Progenitor cell of endocrine pancreas (in vitro differentiated cells): Measurements from ENCODE around the gene FTO. TPM values are rescaled to one million over a fixed set of nuclear protein-coding genes. Genes with fewer than 3 reads are reported as not detected.
"Not testable (repeated sequence)": the region's sequence is repeated elsewhere in the genome, so short reads cannot be mapped to it uniquely, and the experiment has no call there.

Source experiments
- DNase-seq: peaks from one replicate; pipeline ENCODE4 v3.0.0; 2021; ENCODE audit warnings: low spot score; ENCODE audit not compliant: unreplicated experiment
- H3K27ac Mint-ChIP-seq: 2 replicates; pipeline ENCODE4 v1.8.0; 2021; ENCODE audit warnings: mild to moderate bottlenecking, moderate library complexity, mixed read lengths
- H3K27me3 Mint-ChIP-seq: 2 replicates; pipeline ENCODE4 v1.8.0; 2021; ENCODE audit warnings: mixed read lengths
- H3K36me3 Mint-ChIP-seq: 2 replicates; pipeline ENCODE4 v1.8.0; 2022; ENCODE audit warnings: mixed read lengths; ENCODE audit not compliant: insufficient read depth
- H3K4me1 Mint-ChIP-seq: 2 replicates; pipeline ENCODE4 v1.8.0; 2021; ENCODE audit warnings: low read depth, mixed read lengths
- H3K4me3 Mint-ChIP-seq: 2 replicates; pipeline ENCODE4 v1.8.0; 2021; ENCODE audit warnings: low read depth, mild to moderate bottlenecking, moderate library complexity, mixed read lengths
- H3K9me3 Mint-ChIP-seq: 2 replicates; pipeline ENCODE4 v1.8.0; 2021; ENCODE audit warnings: low read depth, mixed read lengths
- CTCF ChIP-seq: fragments of 200-600 bp; sonication (generic); IDR thresholded peaks from one replicate; pipeline ENCODE4 v1.5.0; 2021; ENCODE audit warnings: antibody characterized with exemption, mild to moderate bottlenecking; ENCODE audit not compliant: unreplicated experiment
- total RNA-seq: library from RNA; stranded (reverse); gene quantifications from 2 replicates; pipeline ENCODE4 v1.2.1, GENCODE V29; 2021

FTO gene
- total RNA-seq, 1 donor from 2014 or later: 78.7 TPM

GRCh38 chr16:53888222-53888621 is 184.3 kb downstream of the FTO start:
- H3K27me3 Mint-ChIP-seq: no peaks in the 10 kb centered on the region
- H3K27ac Mint-ChIP-seq: no peak overlapping the region
- H3K4me3 Mint-ChIP-seq: no peak overlapping the region
- peaks cover 6% of the 10 kb centered on the region for H3K36me3 Mint-ChIP-seq
- no peak for TF ChIP-seq CTCF
- H3K9me3 Mint-ChIP-seq: peaks cover 3% of the 10 kb centered on the region
- no peak for DNase-seq
- H3K4me1 Mint-ChIP-seq: no peaks in the 10 kb centered on the region

- H3K27me3 Mint-ChIP-seq, H3K4me3 Mint-ChIP-seq, H3K9me3 Mint-ChIP-seq, DNase-seq, H3K36me3 Mint-ChIP-seq, H3K27ac Mint-ChIP-seq, H3K4me1 Mint-ChIP-seq: not testable (repeated sequence)
These were observed 186.9 kb downstream of the FTO start for GRCh38 chr16:53890877-53891276.

GRCh38 chr16:53891409-53892139 is 187.6 kb downstream of the FTO start:
- H3K27me3 Mint-ChIP-seq: no peaks in the 10 kb centered on the region
- H3K9me3 Mint-ChIP-seq: peaks cover 3% of the 10 kb centered on the region
- peaks cover 9% of the 10 kb centered on the region for H3K4me1 Mint-ChIP-seq
- H3K27ac Mint-ChIP-seq: no peak overlapping the region
- H3K4me3 Mint-ChIP-seq: no peak overlapping the region
- DNase-seq: no peak
- no peak for TF ChIP-seq CTCF
- peaks cover 5% of the 10 kb centered on the region for H3K36me3 Mint-ChIP-seq

- Mint-ChIP-seq H3K27ac (no peak overlapping the region), H3K27me3 (peaks cover 3% of the 10 kb centered on the region), H3K4me1 (peaks cover 9% of the 10 kb centered on the region), H3K9me3 (no peaks in the 10 kb centered on the region), H3K4me3 (no peak overlapping the region), H3K36me3 (peaks cover 3% of the 10 kb centered on the region)
- peak; percentile 37 for DNase-seq
- TF ChIP-seq CTCF: peak; percentile 83
These were observed 188.2 kb downstream of the FTO start for GRCh38 chr16:53892155-53892554.

- TF ChIP-seq CTCF: no peak
- no peak for DNase-seq
- peaks cover 9% of the 10 kb centered on the region for H3K4me1 Mint-ChIP-seq
- peaks cover 5% of the 10 kb centered on the region for H3K36me3 Mint-ChIP-seq
- H3K27ac Mint-ChIP-seq: no peak overlapping the region
- peaks cover 10% of the 10 kb centered on the region for H3K27me3 Mint-ChIP-seq
- H3K9me3 Mint-ChIP-seq: no peaks in the 10 kb centered on the region
- H3K4me3 Mint-ChIP-seq: no peak overlapping the region
These were observed 189.9 kb downstream of the FTO start for GRCh38 chr16:53893731-53894435.
